IMR-90 (cell line): Measurements from ENCODE around the gene SCNM1. TPM values are rescaled to one million over a fixed set of nuclear protein-coding genes. Genes with fewer than 3 reads are reported as not detected.

Source experiments
- ATAC-seq: fragments of 200-7000 bp; cut with Tn5 transposase; 2 replicates; pipeline ENCODE4 v1.9.1; 2020; ENCODE audit warnings: low read depth, mild to moderate bottlenecking, moderate library complexity
- BruUV-seq: library from RNA; stranded (reverse); fragments of 400-500 nt; replicated peaks from 2 replicates; lab custom pipeline; 2021; lab: Mats Ljungman, UMichigan
- CTCF ChIA-PET: fragments of 300-600 bp; formaldehyde crosslinking; extraction: SDS; loops from one replicate; lab custom pipeline; 2021; ENCODE audit warnings: antibody characterized with exemption; lab: Yijun Ruan, JAX
- POLR2A ChIA-PET: fragments of 300-600 bp; sonication (Branson Sonifier 250); formaldehyde crosslinking; loops from one replicate; lab custom pipeline; 2022; ENCODE audit warnings: antibody characterized with exemption; ENCODE audit not compliant: unreplicated experiment; lab: Charles Lee
- DNase-seq: peaks from one replicate; pipeline ENCODE4 v3.0.0; 2013
- H2AFZ ChIP-seq: replicated peaks from 2 replicates; pipeline ENCODE3; 2013; ENCODE audit warnings: low read length, mild to moderate bottlenecking; ENCODE audit not compliant: poor library complexity
- H2AK5ac ChIP-seq: 2 replicates; pipeline ENCODE4 v1.6.1; 2013; ENCODE audit warnings: low read depth, low read length, inconsistent platforms
- H2AK9ac ChIP-seq: replicated peaks from 2 replicates; pipeline ENCODE3; 2013; ENCODE audit warnings: mild to moderate bottlenecking, low read depth, low read length, moderate library complexity; ENCODE audit not compliant: poor library complexity
- H2BK120ac ChIP-seq: 2 replicates; pipeline ENCODE4 v1.6.1; 2013; ENCODE audit warnings: low read depth, low read length, inconsistent platforms
- H2BK15ac ChIP-seq: 3 replicates; pipeline ENCODE4 v1.6.1; 2013; ENCODE audit warnings: low read depth, low read length, inconsistent platforms
- H2BK20ac ChIP-seq: 2 replicates; pipeline ENCODE4 v1.6.1; 2013; ENCODE audit warnings: low read depth, mild to moderate bottlenecking, inconsistent platforms, low read length, moderate library complexity
- H2BK5ac ChIP-seq: 2 replicates; pipeline ENCODE4 v1.6.1; 2013; ENCODE audit warnings: mild to moderate bottlenecking, low read depth, low read length, inconsistent platforms; ENCODE audit not compliant: poor library complexity, severe bottlenecking
- H3K14ac ChIP-seq: replicated peaks from 2 replicates; pipeline ENCODE4 v1.6.1; 2013; ENCODE audit warnings: low read depth, low read length, inconsistent platforms
- H3K18ac ChIP-seq: 2 replicates; pipeline ENCODE4 v1.6.1; 2013; ENCODE audit warnings: low read depth, low read length, control low read depth
- H3K23ac ChIP-seq: 2 replicates; pipeline ENCODE4 v1.6.1; 2013; ENCODE audit warnings: low read depth, low read length, inconsistent platforms
- H3K27ac ChIP-seq: 2 replicates; pipeline ENCODE4 v1.5.1; 2013; ENCODE audit warnings: mild to moderate bottlenecking, control low read depth, low read length; ENCODE audit not compliant: insufficient read depth
- H3K27me3 ChIP-seq: 2 replicates; pipeline ENCODE4 v1.6.1; 2013; ENCODE audit warnings: low read length; ENCODE audit not compliant: control insufficient read depth, insufficient read depth
- H3K36me3 ChIP-seq: 2 replicates; pipeline ENCODE4 v1.6.1; 2013; ENCODE audit warnings: low read length, mixed read lengths; ENCODE audit not compliant: control insufficient read depth, insufficient read depth
- H3K4ac ChIP-seq: 2 replicates; pipeline ENCODE4 v1.6.1; 2013; ENCODE audit warnings: low read depth, low read length, inconsistent platforms
- H3K4me1 ChIP-seq: 2 replicates; pipeline ENCODE4 v1.6.1; 2013; ENCODE audit warnings: low read length, mixed read lengths; ENCODE audit not compliant: control insufficient read depth, insufficient read depth
- H3K4me2 ChIP-seq: 2 replicates; pipeline ENCODE4 v1.6.1; 2013; ENCODE audit warnings: low read depth, mild to moderate bottlenecking, control low read depth, low read length, moderate library complexity
- H3K4me3 ChIP-seq: 2 replicates; pipeline ENCODE4 v1.5.1; 2013; ENCODE audit warnings: low read depth, mild to moderate bottlenecking, control low read depth, low read length, moderate library complexity; ENCODE audit not compliant: insufficient read depth
- H3K56ac ChIP-seq: 2 replicates; pipeline ENCODE4 v1.6.1; 2013; ENCODE audit warnings: low read length, inconsistent platforms; ENCODE audit not compliant: insufficient read depth; ENCODE audit errors: extremely low read depth
- H3K79me1 ChIP-seq, 2 experiments: 2 replicates each; pipeline ENCODE4 v1.6.1; 2013; ENCODE audit warnings: low read length in 2 of 2, inconsistent platforms in 1 of 2, low read depth in 1 of 2
- H3K9ac ChIP-seq: 2 replicates; pipeline ENCODE4 v1.6.1; 2013; ENCODE audit warnings: low read depth, low read length, control low read depth
- H3K9me1 ChIP-seq: 2 replicates; pipeline ENCODE4 v1.6.1; 2013; ENCODE audit warnings: low read length, inconsistent platforms; ENCODE audit not compliant: insufficient read depth
- H3K9me3 ChIP-seq: 2 replicates; pipeline ENCODE4 v1.6.1; 2013; ENCODE audit warnings: low read length; ENCODE audit not compliant: control insufficient read depth, insufficient read depth
- H4K20me1 ChIP-seq: 2 replicates; pipeline ENCODE4 v1.6.1; 2013; ENCODE audit warnings: low read length, inconsistent platforms; ENCODE audit not compliant: insufficient read depth
- H4K5ac ChIP-seq: 2 replicates; pipeline ENCODE4 v1.6.1; 2013; ENCODE audit warnings: mild to moderate bottlenecking, low read depth, low read length, control low read depth
- H4K8ac ChIP-seq, 2 experiments: 2 replicates each; pipeline ENCODE4 v1.6.1; 2013; ENCODE audit warnings: low read depth in 2 of 2, low read length in 2 of 2, control low read depth in 1 of 2, inconsistent platforms in 1 of 2
- H4K91ac ChIP-seq: 2 replicates; pipeline ENCODE4 v1.6.1; 2013; ENCODE audit warnings: low read depth, low read length, inconsistent platforms; ENCODE audit not compliant: insufficient read depth
- BHLHE40 ChIP-seq: fragments of 150-350 bp; IDR thresholded peaks from 2 replicates; pipeline ENCODE4 v1.6.1; 2016; ENCODE audit warnings: mild to moderate bottlenecking, low read depth, low read length
- CEBPB ChIP-seq: IDR thresholded peaks from 2 replicates; pipeline ENCODE4 v1.6.1; 2012; ENCODE audit warnings: low read depth, low read length, improper control_type of control experiment
- CHD1 ChIP-seq: IDR thresholded peaks from 2 replicates; pipeline ENCODE4 v1.6.1; 2012; ENCODE audit warnings: low read depth, low read length, improper control_type of control experiment
- CTCF ChIP-seq: conservative IDR thresholded peaks from 2 replicates; pipeline ENCODE4 v1.5.1; 2012; ENCODE audit warnings: mild to moderate bottlenecking, low read depth, low read length, improper control_type of control experiment
- FOS ChIP-seq: fragments of 150-350 bp; IDR thresholded peaks from 2 replicates; pipeline ENCODE4 v1.6.1; 2016; ENCODE audit warnings: low read depth, low read length
- MAZ ChIP-seq: IDR thresholded peaks from 2 replicates; pipeline ENCODE4 v1.6.1; 2012; ENCODE audit warnings: low read depth, mild to moderate bottlenecking, low read length, improper control_type of control experiment, moderate library complexity, borderline replicate concordance
- NFE2L2 ChIP-seq: fragments of 150-350 bp; IDR thresholded peaks from 2 replicates; pipeline ENCODE4 v1.6.1; 2016; ENCODE audit warnings: low read depth, mild to moderate bottlenecking, low read length
- RAD21 ChIP-seq: IDR thresholded peaks from 2 replicates; pipeline ENCODE4 v1.6.1; 2012; ENCODE audit warnings: low read length, improper control_type of control experiment
- RCOR1 ChIP-seq: IDR thresholded peaks from 2 replicates; pipeline ENCODE4 v1.6.1; 2012; ENCODE audit warnings: mild to moderate bottlenecking, low read length, improper control_type of control experiment; ENCODE audit not compliant: insufficient replicate concordance
- WGBS, 2 experiments: methylation state at CpG; one replicate each; pipeline versions ENCODE4 v1.1.5 to v1.1.7; 2013; ENCODE audit warnings: missing lambda C conversion rate in 2 of 2; ENCODE audit not compliant: insufficient read length in 1 of 2; ENCODE audit errors: extremely low coverage in 2 of 2; 5-methylcytosine and 5-hydroxymethylcytosine counted together
- dilution Hi-C: fragments of 300-500 bp; cut with HindIII; formaldehyde crosslinking; loops from one replicate; pipeline ENCODE4 v1.14.3; 2018; ENCODE audit warnings: low sequenced_read_pairs; ENCODE audit not compliant: unreplicated experiment
- in situ Hi-C: fragments of 300-500 bp; cut with MboI; formaldehyde crosslinking; loops from 3 replicates; pipeline ENCODE4 v1.14.3; 2019; ENCODE audit warnings: low sequenced_read_pairs, inconsistent platforms, mixed read lengths
- intact Hi-C: fragments of 100-400 bp; cut with micrococcal nuclease; formaldehyde crosslinking; loops from 2 replicates; pipeline ENCODE4 v1.10.0; 2022
- polyA plus RNA-seq, 3 experiments: library from polyadenylated mRNA; depleted of rRNA; stranded (reverse); fragments of >200 nt; gene quantifications; 2 replicates each; pipeline ENCODE4 v1.2.3, GENCODE V29; 2012; ENCODE audit warnings: low replicate concordance in 1 of 3
- total RNA-seq: library from RNA; depleted of rRNA; stranded (reverse); fragments of >200 nt; gene quantifications from 2 replicates; pipeline ENCODE4 v1.2.3, GENCODE V29; 2012

Gene SCNM1
- total and polyA plus RNA-seq, 2 of the 4 experiments (the other 2 are of a cell fraction), result 27.4 to 33.2 TPM

- H2BK15ac ChIP-seq, result no peak overlapping the region
- no peak for TF ChIP-seq CTCF
- TF ChIP-seq RAD21, result no peak
- no peak for TF ChIP-seq CEBPB
- TF ChIP-seq FOS, result no peak
- no peak for TF ChIP-seq CHD1
- no peak for TF ChIP-seq BHLHE40
- TF ChIP-seq MAZ, result no peak
- no peak for TF ChIP-seq NFE2L2
- no peak for TF ChIP-seq RCOR1
- no peaks in the 10 kb centered on the region for H3K4me1 ChIP-seq
- WGBS, 2 experiments, result 74% methylated on average over 15 of the region's 65 CpGs; no CpG with 5 or more reads in 1 of the 2 experiments
- no peak overlapping the region for H2BK5ac ChIP-seq
- no peaks in the 10 kb centered on the region for H3K9me3 ChIP-seq
- no peak overlapping the region for H2AFZ ChIP-seq
- no peaks in the 10 kb centered on the region for H3K9me1 ChIP-seq
- intact Hi-C loops (no loop called here), dilution Hi-C loops (no loop called here), in situ Hi-C loops (no loop called here)
- peaks cover 9% of the 10 kb centered on the region for H3K27me3 ChIP-seq
- H3K4me2 ChIP-seq, result no peak overlapping the region
- H3K4ac ChIP-seq, result no peak overlapping the region
- POLR2A ChIA-PET, result no interaction called here
- H2AK5ac ChIP-seq, result no peak overlapping the region
- H2BK120ac ChIP-seq, result no peak overlapping the region
- DNase-seq, result peak; percentile 28
- no TSS peak for BruUV-seq
- H3K36me3 ChIP-seq, result peaks cover 7% of the 10 kb centered on the region; the same call in 1 of the 2 replicates
- no peak overlapping the region for H3K14ac ChIP-seq
- no peak overlapping the region for H2BK20ac ChIP-seq
- no peaks in the 10 kb centered on the region for H3K79me1 ChIP-seq
- H4K91ac ChIP-seq, result no peak overlapping the region
- CTCF ChIA-PET, result no interaction called here
- ATAC-seq, result no peak
- H4K8ac ChIP-seq, result no peak overlapping the region
- H3K4me3 ChIP-seq, result no peak overlapping the region
- H3K56ac ChIP-seq, result no peak overlapping the region
- no peak overlapping the region for H3K18ac ChIP-seq
- H3K23ac ChIP-seq, result no peak overlapping the region
- H2AK9ac ChIP-seq, result no peak overlapping the region
- H3K27ac ChIP-seq, result no peak overlapping the region
- no peak overlapping the region for H4K5ac ChIP-seq
- no peaks in the 10 kb centered on the region for H4K20me1 ChIP-seq
- H3K9ac ChIP-seq, result no peak overlapping the region
Measured at GRCh38 chr1:151133018-151133806, 32.7 kb upstream of the SCNM1 start.
